SK-N-SH treated with all-trans-retinoic acid at 6 μM for 48 hours (cell line): Measurements from ENCODE around the gene ANKRD11.

Experiments
- ATAC-seq: fragments of 200-7000 bp; cut with Tn5 transposase; 3 replicates; pipeline ENCODE4 v1.9.1; 2020; ENCODE audit warnings: mild to moderate bottlenecking, moderate library complexity
- ARNTL ChIP-seq: fragments of 450-650 bp; formaldehyde crosslinking; IDR thresholded peaks from 2 replicates; pipeline ENCODE4 v1.5.0; 2020; ENCODE audit warnings: low read depth, mild to moderate bottlenecking, moderate library complexity, borderline replicate concordance
- BACH2 ChIP-seq: fragments of 250-450 bp; sonication (Bioruptor Pico); IDR thresholded peaks from 2 replicates; pipeline ENCODE4 v1.9.0; 2021; ENCODE audit warnings: mild to moderate bottlenecking, borderline replicate concordance
- CREB5 ChIP-seq: fragments of 250-450 bp; sonication (Bioruptor Pico); IDR thresholded peaks from 2 replicates; pipeline ENCODE4 v1.5.1; 2020; ENCODE audit warnings: low read depth, mild to moderate bottlenecking, moderate library complexity
- CSDC2 ChIP-seq: fragments of 250-450 bp; sonication (Bioruptor Pico); IDR thresholded peaks from 2 replicates; pipeline ENCODE4 v1.5.0; 2020; ENCODE audit warnings: mild to moderate bottlenecking, moderate library complexity
- CSRNP3 ChIP-seq: fragments of 250-450 bp; sonication (Bioruptor Pico); IDR thresholded peaks from 2 replicates; pipeline ENCODE4 v1.5.1; 2021; ENCODE audit warnings: mild to moderate bottlenecking, moderate library complexity
- ESRRG ChIP-seq: fragments of 250-450 bp; sonication (Bioruptor Pico); IDR thresholded peaks from 2 replicates; pipeline ENCODE4 v1.6.1; 2021; ENCODE audit warnings: mild to moderate bottlenecking
- ISL1 ChIP-seq: fragments of 250-450 bp; sonication (Bioruptor Pico); IDR thresholded peaks from 2 replicates; pipeline ENCODE4 v2.1.2; 2022; ENCODE audit warnings: mild to moderate bottlenecking, moderate library complexity
- OSR1 ChIP-seq: fragments of 250-450 bp; sonication (Bioruptor Pico); IDR thresholded peaks from 2 replicates; pipeline ENCODE4 v1.8.0; 2022; ENCODE audit warnings: moderate library complexity, mild to moderate bottlenecking, inconsistent platforms
- PATZ1 ChIP-seq: fragments of 250-450 bp; sonication (Bioruptor Pico); IDR thresholded peaks from 2 replicates; pipeline ENCODE4 v1.8.0; 2020; ENCODE audit warnings: mild to moderate bottlenecking, moderate library complexity, borderline replicate concordance
- POU6F1 ChIP-seq: fragments of 250-450 bp; sonication (Bioruptor Pico); IDR thresholded peaks from 2 replicates; pipeline ENCODE4 v1.8.0; 2021; ENCODE audit warnings: low read depth, mild to moderate bottlenecking, moderate library complexity, borderline replicate concordance
- PPARA ChIP-seq: fragments of 250-450 bp; sonication (Bioruptor Pico); IDR thresholded peaks from 2 replicates; pipeline ENCODE4 v1.5.0; 2020; ENCODE audit warnings: mild to moderate bottlenecking, borderline replicate concordance
- RARB ChIP-seq: fragments of 250-450 bp; sonication (Bioruptor Pico); IDR thresholded peaks from 2 replicates; pipeline ENCODE4 v1.8.0; 2021; ENCODE audit warnings: mild to moderate bottlenecking, moderate library complexity
- SNAI2 ChIP-seq: fragments of 250-450 bp; sonication (Bioruptor Pico); IDR thresholded peaks from 2 replicates; pipeline ENCODE4 v1.5.0; 2020; ENCODE audit warnings: mild to moderate bottlenecking, moderate library complexity
- TCF4 ChIP-seq: fragments of 250-450 bp; sonication (Bioruptor Pico); IDR thresholded peaks from 2 replicates; pipeline ENCODE4 v1.8.0; 2021; ENCODE audit warnings: mild to moderate bottlenecking, moderate library complexity, borderline replicate concordance
- TOX ChIP-seq: fragments of 250-450 bp; sonication (Bioruptor Pico); IDR thresholded peaks from 2 replicates; pipeline ENCODE4 v1.8.0; 2021; ENCODE audit warnings: mild to moderate bottlenecking, moderate library complexity, borderline replicate concordance
- TSHZ2 ChIP-seq: fragments of 250-450 bp; sonication (Bioruptor Pico); IDR thresholded peaks from 2 replicates; pipeline ENCODE4 v1.5.0; 2020; ENCODE audit warnings: mild to moderate bottlenecking, moderate library complexity
- ZC3H10 ChIP-seq: fragments of 250-450 bp; sonication (Bioruptor Pico); IDR thresholded peaks from 2 replicates; pipeline ENCODE4 v1.5.1; 2021; ENCODE audit warnings: mild to moderate bottlenecking, moderate library complexity
- ZFP3 ChIP-seq: fragments of 250-450 bp; sonication (Bioruptor Pico); IDR thresholded peaks from 2 replicates; pipeline ENCODE4 v1.5.0; 2020; ENCODE audit warnings: mild to moderate bottlenecking, moderate library complexity
- ZNF70 ChIP-seq: fragments of 450-650 bp; formaldehyde crosslinking; IDR thresholded peaks from 2 replicates; pipeline ENCODE4 v1.5.0; 2020; ENCODE audit warnings: mild to moderate bottlenecking, moderate library complexity
- ZNF8 ChIP-seq: fragments of 450-650 bp; formaldehyde crosslinking; IDR thresholded peaks from 2 replicates; pipeline ENCODE4 v1.5.0; 2020; ENCODE audit warnings: mild to moderate bottlenecking, moderate library complexity

The ANKRD11 gene

GRCh38 chr16:89242795-89243200, 247.6 kb downstream of the ANKRD11 start:
- no peak for ATAC-seq

More at GRCh38 chr16:89242795-89243200, 247.6 kb downstream of the ANKRD11 start:
- TF ChIP-seq CSDC2 (no peak), ZNF8 (no peak), ARNTL (no peak), ZC3H10 (CRISPR knock-in tag) (no peak), TOX (CRISPR knock-in tag) (no peak), ZFP3 (no peak), OSR1 (CRISPR knock-in tag) (no peak), ISL1 (CRISPR knock-in tag) (no peak), PATZ1 (CRISPR knock-in tag) (no peak), BACH2 (CRISPR knock-in tag) (no peak), ZNF70 (CRISPR knock-in tag) (no peak), PPARA (CRISPR knock-in tag) (no peak), RARB (no peak), TCF4 (CRISPR knock-in tag) (no peak), CSRNP3 (no peak), SNAI2 (CRISPR knock-in tag) (no peak), POU6F1 (CRISPR knock-in tag) (no peak), CREB5 (CRISPR knock-in tag) (no peak), ESRRG (no peak), TSHZ2 (CRISPR knock-in tag) (no peak)
